Measurements from ENCODE around the gene ATL2.

Gene ATL2

DNA sequence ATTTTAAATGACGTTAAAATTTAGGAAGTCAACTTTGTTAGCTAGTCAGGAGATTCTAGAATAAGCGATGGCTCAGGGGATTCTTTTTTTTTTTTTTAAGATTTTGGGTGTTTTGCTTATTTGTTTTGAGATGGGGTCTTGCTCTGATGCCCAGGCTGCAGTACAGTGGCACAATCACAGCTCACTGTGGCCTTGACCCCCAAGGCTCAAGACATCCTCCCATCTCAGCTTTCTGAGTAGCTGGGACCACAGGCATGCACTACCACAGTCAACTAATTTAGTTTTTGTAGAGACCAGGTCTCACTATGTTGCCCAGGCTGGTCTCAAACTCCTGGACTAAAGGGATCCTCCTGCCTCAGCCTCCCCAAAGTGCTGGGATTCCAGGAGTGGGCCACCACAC lies 16.9 kb downstream of the ATL2 start:
- ChIA-PET CTCF (interaction anchor here (1.0 kb wide), 1 partner anchor 12 kb away, joined by 3 read pairs; no protein-coding TSS in a partner anchor), POLR2A (interaction anchor here (0.9 kb wide), 1 partner anchor 16 kb away, joined by 3 read pairs; no protein-coding TSS in a partner anchor)
- Histone ChIP-seq H3K9me3 (ENCODE audit: control extremely low read depth in 1 of 5, control insufficient read depth in 4 of 5, insufficient read depth in 2 of 5, low read depth in 1 of 5, low read length in 4 of 5) (no peaks in the 10 kb centered on the region), H3K27ac (ENCODE audit: insufficient read depth in 1 of 2, low read depth in 1 of 2, low read length in 2 of 2, poor library complexity in 1 of 2, severe bottlenecking in 2 of 2) (no peak overlapping the region), H3K4me3 (ENCODE audit: control insufficient read depth in 1 of 7, extremely low read depth in 1 of 7, insufficient read depth in 4 of 7, low read depth in 2 of 7, low read length in 6 of 7) (no peak overlapping the region), H3K27me3 (replicated peaks in 2 of 5; ENCODE audit: control insufficient read depth in 4 of 5, insufficient read depth in 5 of 5, low read length in 4 of 5) (no peaks in the 10 kb centered on the region), H3K36me3 (ENCODE audit: control insufficient read depth in 4 of 4, insufficient read depth in 4 of 4, low read length in 3 of 4) (peaks cover 0 to 6% (median 0%) of the 10 kb centered on the region in 4 experiments), H3K4me1 (ENCODE audit: control extremely low read depth in 1 of 4, control insufficient read depth in 4 of 4, insufficient read depth in 4 of 4, low read length in 3 of 4) (no peaks in the 10 kb centered on the region)
- 100% methylated on average over 1 of the region's 2 CpGs for WGBS (ENCODE audit: insufficient coverage)
- no peak for DNase-seq

DNA sequence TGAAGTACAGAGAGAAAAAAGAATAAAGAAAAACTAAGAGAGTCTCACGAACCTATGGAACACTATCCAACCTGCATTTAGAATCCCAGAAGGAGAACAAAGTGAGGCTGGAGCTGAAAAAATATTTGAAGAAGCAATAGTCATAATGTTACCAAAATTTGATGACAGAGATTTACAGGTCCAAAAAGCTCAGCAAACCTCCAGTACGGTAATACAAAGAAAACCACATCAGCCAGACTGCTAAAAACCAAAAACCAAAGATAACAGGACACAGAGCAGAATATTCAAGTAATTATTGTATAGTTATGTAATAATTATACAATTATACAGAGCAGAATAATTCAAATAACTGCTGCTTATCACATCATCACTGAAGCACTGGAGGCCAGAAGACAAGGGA lies 23.7 kb downstream of the ATL2 start:
- WGBS (ENCODE audit: insufficient coverage): no CpG with 5 or more reads among the region's 2 CpGs
- ChIA-PET CTCF (interaction anchor here (1.1 to 1.6 kb wide), 3 partner anchors 11 to 230 kb away, joined by 3 to 4 read pairs (median 3); no protein-coding TSS in a partner anchor), POLR2A (no interaction called here)
- DNase-seq: no peak
- Histone ChIP-seq H3K4me1 (ENCODE audit: control extremely low read depth in 1 of 4, control insufficient read depth in 4 of 4, insufficient read depth in 4 of 4, low read length in 3 of 4) (no peaks in the 10 kb centered on the region), H3K27me3 (replicated peaks in 2 of 5; ENCODE audit: control insufficient read depth in 4 of 5, insufficient read depth in 5 of 5, low read length in 4 of 5) (no peaks in the 10 kb centered on the region), H3K9me3 (ENCODE audit: control extremely low read depth in 1 of 5, control insufficient read depth in 4 of 5, insufficient read depth in 2 of 5, low read depth in 1 of 5, low read length in 4 of 5) (no peaks in the 10 kb centered on the region), H3K27ac (ENCODE audit: insufficient read depth in 1 of 2, low read depth in 1 of 2, low read length in 2 of 2, poor library complexity in 1 of 2, severe bottlenecking in 2 of 2) (no peak overlapping the region), H3K4me3 (ENCODE audit: control insufficient read depth in 1 of 7, extremely low read depth in 1 of 7, insufficient read depth in 4 of 7, low read depth in 2 of 7, low read length in 6 of 7) (no peak overlapping the region), H3K36me3 (ENCODE audit: control insufficient read depth in 4 of 4, insufficient read depth in 4 of 4, low read length in 3 of 4) (peaks cover 0 to 11% (median 8%) of the 10 kb centered on the region in 4 experiments)

DNA sequence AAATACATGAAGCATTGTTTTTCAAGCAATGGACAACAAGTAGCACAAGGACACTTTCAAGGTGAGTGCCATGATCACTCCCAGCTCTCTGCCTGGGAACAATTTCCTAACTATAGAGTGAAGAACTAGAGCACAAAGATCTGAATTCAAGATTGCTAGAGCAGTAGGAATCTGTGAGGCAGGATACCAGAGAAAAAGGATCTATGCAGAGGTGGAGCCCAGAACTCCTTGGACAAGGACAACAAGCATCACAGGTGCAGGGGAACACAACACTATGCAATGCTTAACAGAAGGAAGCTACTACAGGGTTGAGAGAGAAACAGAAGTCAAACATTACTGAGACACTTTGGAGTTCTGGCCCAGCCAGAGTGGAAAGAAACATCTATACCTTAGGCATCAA lies 24.7 kb downstream of the ATL2 start:
- Histone ChIP-seq H3K36me3 (ENCODE audit: control insufficient read depth in 4 of 4, insufficient read depth in 4 of 4, low read length in 3 of 4) (peaks cover 2 to 10% (median 8%) of the 10 kb centered on the region in 4 experiments), H3K9me3 (ENCODE audit: control extremely low read depth in 1 of 5, control insufficient read depth in 4 of 5, insufficient read depth in 2 of 5, low read depth in 1 of 5, low read length in 4 of 5) (no peaks in the 10 kb centered on the region), H3K27ac (ENCODE audit: insufficient read depth in 1 of 2, low read depth in 1 of 2, low read length in 2 of 2, poor library complexity in 1 of 2, severe bottlenecking in 2 of 2) (no peak overlapping the region), H3K4me3 (ENCODE audit: control insufficient read depth in 1 of 7, extremely low read depth in 1 of 7, insufficient read depth in 4 of 7, low read depth in 2 of 7, low read length in 6 of 7) (no peak overlapping the region), H3K27me3 (replicated peaks in 2 of 5; ENCODE audit: control insufficient read depth in 4 of 5, insufficient read depth in 5 of 5, low read length in 4 of 5) (no peaks in the 10 kb centered on the region), H3K4me1 (ENCODE audit: control extremely low read depth in 1 of 4, control insufficient read depth in 4 of 4, insufficient read depth in 4 of 4, low read length in 3 of 4) (no peaks in the 10 kb centered on the region)
- POLR2A ChIA-PET: no interaction called here
- DNase-seq: no peak
- CTCF ChIA-PET: interaction anchor here (0.8 to 1.6 kb wide), 4 partner anchors 9 to 231 kb away, joined by 3 to 4 read pairs (median 4); no protein-coding TSS in a partner anchor

DNA sequence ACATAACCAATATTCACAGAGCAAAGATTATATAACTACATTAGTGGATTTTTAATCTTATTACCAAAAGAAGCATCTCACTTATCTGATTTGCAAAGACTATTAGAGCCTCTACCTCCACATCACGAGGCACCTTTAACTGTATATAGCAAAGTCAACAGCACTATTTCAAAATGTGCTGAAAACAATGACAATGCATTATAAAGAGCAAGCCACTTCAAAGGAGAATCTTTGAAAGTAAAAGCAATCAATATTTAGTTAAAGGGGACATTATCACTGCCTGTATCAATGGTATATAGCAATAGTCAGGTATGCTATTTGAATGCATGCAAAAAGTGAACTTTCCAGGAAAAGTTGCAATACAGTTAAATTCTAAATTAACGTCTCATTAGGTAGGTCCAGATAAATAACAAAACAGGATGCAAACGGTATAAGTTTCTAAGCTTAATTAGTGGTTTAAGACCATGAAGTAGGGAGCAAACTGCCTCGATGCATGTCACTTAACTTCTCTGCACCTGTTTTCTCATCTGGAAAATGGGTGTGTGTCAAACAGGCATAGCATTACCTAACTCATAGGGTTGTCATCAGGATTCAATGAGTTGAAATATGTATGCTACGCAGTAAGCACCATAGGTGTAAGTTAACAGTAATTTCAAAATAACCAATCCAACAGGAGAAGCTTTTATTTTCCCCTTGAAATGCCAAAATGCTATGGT lies 31.6 kb downstream of the ATL2 start:
- no peak for DNase-seq
- Histone ChIP-seq H3K4me3 (ENCODE audit: control insufficient read depth in 1 of 7, extremely low read depth in 1 of 7, insufficient read depth in 4 of 7, low read depth in 2 of 7, low read length in 6 of 7) (no peak overlapping the region), H3K27me3 (replicated peaks in 2 of 5; ENCODE audit: control insufficient read depth in 4 of 5, insufficient read depth in 5 of 5, low read length in 4 of 5) (no peaks in the 10 kb centered on the region), H3K27ac (ENCODE audit: insufficient read depth in 1 of 2, low read depth in 1 of 2, low read length in 2 of 2, poor library complexity in 1 of 2, severe bottlenecking in 2 of 2) (no peak overlapping the region), H3K4me1 (ENCODE audit: control extremely low read depth in 1 of 4, control insufficient read depth in 4 of 4, insufficient read depth in 4 of 4, low read length in 3 of 4) (no peaks in the 10 kb centered on the region), H3K9me3 (ENCODE audit: control extremely low read depth in 1 of 5, control insufficient read depth in 4 of 5, insufficient read depth in 2 of 5, low read depth in 1 of 5, low read length in 4 of 5) (peaks cover 0 to 2% (median 0%) of the 10 kb centered on the region in 5 experiments), H3K36me3 (ENCODE audit: control insufficient read depth in 4 of 4, insufficient read depth in 4 of 4, low read length in 3 of 4) (peaks cover 10 to 45% (median 20%) of the 10 kb centered on the region in 4 experiments)
- WGBS (ENCODE audit: insufficient coverage): 100% methylated on average over 3 of the region's 5 CpGs
- ChIA-PET POLR2A (interaction anchor here (0.5 kb wide), 1 partner anchor 822 kb away, joined by 3 read pairs; no protein-coding TSS in a partner anchor), CTCF (interaction anchor here (1.0 kb wide), 2 partner anchors 13 to 46 kb away, joined by 3 to 4 read pairs; no protein-coding TSS in a partner anchor)

DNA sequence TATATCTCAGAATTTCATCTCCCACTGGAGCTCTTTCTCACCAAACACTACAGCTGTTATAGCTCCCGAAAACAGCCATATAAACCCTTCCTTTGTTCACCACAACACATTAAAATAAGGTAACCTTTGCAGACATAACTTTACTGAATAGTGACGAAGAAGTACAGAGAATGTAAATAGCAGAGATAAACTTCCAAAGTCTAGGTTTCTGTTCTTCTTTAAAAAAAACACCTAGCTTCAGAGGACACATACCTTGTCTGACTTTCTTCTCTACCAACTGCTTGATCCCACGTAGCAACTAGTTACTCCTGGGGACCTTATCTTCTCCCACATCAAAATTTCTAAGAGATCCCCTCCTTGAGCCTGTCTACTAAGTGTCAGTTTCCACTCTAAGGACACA lies 32.3 kb downstream of the ATL2 start:
- no peak for DNase-seq
- Histone ChIP-seq H3K27ac (ENCODE audit: insufficient read depth in 1 of 2, low read depth in 1 of 2, low read length in 2 of 2, poor library complexity in 1 of 2, severe bottlenecking in 2 of 2) (no peak overlapping the region), H3K27me3 (replicated peaks in 2 of 5; ENCODE audit: control insufficient read depth in 4 of 5, insufficient read depth in 5 of 5, low read length in 4 of 5) (no peaks in the 10 kb centered on the region), H3K4me1 (ENCODE audit: control extremely low read depth in 1 of 4, control insufficient read depth in 4 of 4, insufficient read depth in 4 of 4, low read length in 3 of 4) (no peaks in the 10 kb centered on the region), H3K36me3 (ENCODE audit: control insufficient read depth in 4 of 4, insufficient read depth in 4 of 4, low read length in 3 of 4) (peaks cover 10 to 42% (median 23%) of the 10 kb centered on the region in 4 experiments), H3K4me3 (ENCODE audit: control insufficient read depth in 1 of 7, extremely low read depth in 1 of 7, insufficient read depth in 4 of 7, low read depth in 2 of 7, low read length in 6 of 7) (no peak overlapping the region), H3K9me3 (ENCODE audit: control extremely low read depth in 1 of 5, control insufficient read depth in 4 of 5, insufficient read depth in 2 of 5, low read depth in 1 of 5, low read length in 4 of 5) (peaks cover 0 to 2% (median 0%) of the 10 kb centered on the region in 5 experiments)
- ChIA-PET POLR2A (no interaction called here), CTCF (interaction anchor here (1.0 kb wide), 1 partner anchor 47 kb away, joined by 3 read pairs; no protein-coding TSS in a partner anchor)
- 100% methylated on average over 2 of the region's 3 CpGs for WGBS (ENCODE audit: insufficient coverage)

DNA sequence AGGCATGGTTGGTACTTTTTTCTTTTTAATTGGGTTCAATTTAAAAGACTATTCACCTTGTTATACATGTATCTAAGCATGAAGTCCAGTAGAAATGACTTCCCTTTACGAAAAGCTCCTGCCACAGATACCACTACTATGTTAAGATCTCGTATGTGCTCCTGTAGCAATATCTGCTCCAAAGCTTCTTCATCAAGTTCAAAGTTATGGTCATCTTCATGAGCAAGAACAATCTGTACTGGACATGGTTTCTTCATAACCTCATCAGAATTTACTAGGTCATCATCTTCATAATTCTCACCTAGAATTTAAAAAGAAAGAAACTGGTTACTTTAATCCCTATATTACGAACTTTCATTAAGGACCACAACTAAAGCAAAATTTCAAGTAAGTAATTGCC lies 33.9 kb downstream of the ATL2 start:
- POLR2A ChIA-PET: no interaction called here
- peaks cover 10 to 46% (median 24%) of the 10 kb centered on the region in 4 experiments for H3K36me3 ChIP-seq (ENCODE audit: control insufficient read depth in 4 of 4, insufficient read depth in 4 of 4, low read length in 3 of 4)
- CTCF ChIA-PET: interaction anchor here (0.8 kb wide), 1 partner anchor 9 kb away, joined by 4 read pairs; no protein-coding TSS in a partner anchor
- WGBS (ENCODE audit: insufficient coverage): 96% methylated on average over 3 of the region's 3 CpGs
- no peaks in the 10 kb centered on the region for H3K27me3 ChIP-seq (replicated peaks in 2 of 5; ENCODE audit: control insufficient read depth in 4 of 5, insufficient read depth in 5 of 5, low read length in 4 of 5)
- no peak overlapping the region for H3K27ac ChIP-seq (ENCODE audit: insufficient read depth in 1 of 2, low read depth in 1 of 2, low read length in 2 of 2, poor library complexity in 1 of 2, severe bottlenecking in 2 of 2)
- H3K4me3 ChIP-seq (ENCODE audit: control insufficient read depth in 1 of 7, extremely low read depth in 1 of 7, insufficient read depth in 4 of 7, low read depth in 2 of 7, low read length in 6 of 7): no peak overlapping the region
- H3K9me3 ChIP-seq (ENCODE audit: control extremely low read depth in 1 of 5, control insufficient read depth in 4 of 5, insufficient read depth in 2 of 5, low read depth in 1 of 5, low read length in 4 of 5): peaks cover 0 to 2% (median 0%) of the 10 kb centered on the region in 5 experiments
- no peak for DNase-seq
- no peaks in the 10 kb centered on the region for H3K4me1 ChIP-seq (ENCODE audit: control extremely low read depth in 1 of 4, control insufficient read depth in 4 of 4, insufficient read depth in 4 of 4, low read length in 3 of 4)

DNA sequence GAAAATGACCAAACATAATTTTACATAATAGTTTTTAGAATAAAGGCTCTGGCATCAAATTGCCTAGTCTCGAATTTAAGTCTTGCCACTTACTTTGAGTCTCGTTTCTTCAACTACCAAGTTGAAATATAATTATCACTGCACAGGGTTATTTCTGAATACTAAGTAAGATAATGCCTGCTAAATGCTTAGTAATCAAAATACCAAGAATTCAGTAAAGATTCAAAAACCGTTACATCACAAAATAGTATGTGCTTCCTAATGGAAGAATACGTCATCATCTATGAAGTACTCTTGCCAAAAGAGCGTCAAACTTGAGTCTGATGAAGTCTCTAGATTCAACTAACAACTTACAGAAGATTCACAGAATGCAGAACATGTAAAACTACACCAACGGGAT lies 40.5 kb downstream of the ATL2 start:
- Histone ChIP-seq H3K27me3 (replicated peaks in 2 of 5; ENCODE audit: control insufficient read depth in 4 of 5, insufficient read depth in 5 of 5, low read length in 4 of 5) (no peaks in the 10 kb centered on the region), H3K4me1 (ENCODE audit: control extremely low read depth in 1 of 4, control insufficient read depth in 4 of 4, insufficient read depth in 4 of 4, low read length in 3 of 4) (no peaks in the 10 kb centered on the region), H3K9me3 (ENCODE audit: control extremely low read depth in 1 of 5, control insufficient read depth in 4 of 5, insufficient read depth in 2 of 5, low read depth in 1 of 5, low read length in 4 of 5) (peaks cover 0 to 5% (median 0%) of the 10 kb centered on the region in 5 experiments), H3K4me3 (ENCODE audit: control insufficient read depth in 1 of 7, extremely low read depth in 1 of 7, insufficient read depth in 4 of 7, low read depth in 2 of 7, low read length in 6 of 7) (no peak overlapping the region), H3K36me3 (ENCODE audit: control insufficient read depth in 4 of 4, insufficient read depth in 4 of 4, low read length in 3 of 4) (peaks cover 9 to 38% (median 26%) of the 10 kb centered on the region in 4 experiments), H3K27ac (ENCODE audit: insufficient read depth in 1 of 2, low read depth in 1 of 2, low read length in 2 of 2, poor library complexity in 1 of 2, severe bottlenecking in 2 of 2) (no peak overlapping the region)
- ChIA-PET CTCF (no interaction called here), POLR2A (interaction anchor here (0.5 kb wide), 1 partner anchor 12 kb away, joined by 3 read pairs; no protein-coding TSS in a partner anchor)
- DNase-seq: no peak
- WGBS (ENCODE audit: insufficient coverage): 77% methylated on average over 2 of the region's 6 CpGs

All from common myeloid progenitor, CD34-positive (primary cell).